ENCODE data around the gene HGD. TPM values are rescaled to one million over a fixed set of nuclear protein-coding genes. Genes with fewer than 3 reads are reported as not detected.

HGD gene
- total and polyA plus RNA-seq, 7 experiments from 2014 or later = 0.44 to 4.9 (median 2.6) TPM; not detected in 2

DNA sequence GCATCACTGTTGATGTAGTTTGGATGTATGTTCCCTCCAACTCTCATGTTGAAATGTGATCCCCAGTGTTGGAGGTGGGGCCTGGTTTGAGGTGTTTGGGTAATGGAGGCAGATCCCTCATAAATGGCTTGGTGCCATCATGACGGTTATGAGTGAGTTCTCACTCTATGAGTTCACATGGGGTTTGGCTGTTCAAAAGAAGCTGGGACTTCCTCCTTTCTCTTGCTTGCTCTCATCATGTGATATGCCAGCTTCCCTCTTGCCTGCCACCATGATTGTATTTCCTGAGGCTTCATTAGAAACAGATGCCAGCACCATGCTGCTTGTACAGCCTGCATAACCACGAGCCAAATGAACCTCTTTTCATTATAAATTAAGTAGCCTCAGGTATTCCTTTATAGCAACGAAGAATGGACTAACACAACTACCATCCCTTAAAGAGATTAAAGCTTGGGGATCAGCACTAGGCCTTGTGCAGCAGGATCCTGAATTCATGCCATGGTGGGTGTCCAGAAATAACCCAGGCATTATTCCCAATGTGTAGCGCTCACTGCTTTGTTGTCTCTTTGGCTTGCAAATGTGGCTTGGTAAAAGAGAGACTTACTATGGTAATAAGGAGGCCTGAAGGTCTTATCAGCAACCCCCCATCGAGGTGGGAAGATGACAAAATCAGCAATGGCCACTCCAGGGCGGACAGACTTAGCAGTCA lies 44.0 kb downstream of the HGD start:
- Mint-ChIP-seq H3K36me3 (peaks cover 0 to 24% (median 5%) of the 10 kb centered on the region in 5 donors), H3K9me3 (peaks cover 0 to 11% (median 3%) of the 10 kb centered on the region in 11 donors), H3K27ac (peak overlapping the region in 1 of 9 donors; percentile 26), H3K4me3 (no peak overlapping the region), H3K4me1 (peaks cover 2 to 26% (median 16%) of the 10 kb centered on the region in 7 donors), H3K27me3 (no peaks in the 10 kb centered on the region)
- ChIA-PET POLR2A (no interaction called here), CTCF (interaction anchor here (0.9 kb wide), 1 partner anchor 79 kb away, joined by 3 read pairs; no protein-coding TSS in a partner anchor)
- DNase-seq (no peak), ATAC-seq (no peak)
- no peaks in the 10 kb centered on the region for H3K4me1 ChIP-seq (ENCODE audit: control insufficient read depth in 2 of 2, insufficient read depth in 2 of 2, low read length in 2 of 2)
- no peaks in the 10 kb centered on the region for H3K36me3 ChIP-seq (ENCODE audit: control insufficient read depth in 2 of 3, insufficient read depth in 3 of 3, low read length in 3 of 3)
- no peaks in the 10 kb centered on the region for H3K27me3 ChIP-seq (ENCODE audit: control insufficient read depth in 2 of 2, insufficient read depth in 2 of 2, low read length in 2 of 2)
- no peak overlapping the region for H3K4me3 ChIP-seq (ENCODE audit: low read length)
- no peak overlapping the region for H3K27ac ChIP-seq (ENCODE audit: low read depth, low read length)
- intact Hi-C loops (cut with micrococcal nuclease) = no loop called here
- no peaks in the 10 kb centered on the region for H3K9me3 ChIP-seq (ENCODE audit: control insufficient read depth in 2 of 3, low read length in 3 of 3)

DNA sequence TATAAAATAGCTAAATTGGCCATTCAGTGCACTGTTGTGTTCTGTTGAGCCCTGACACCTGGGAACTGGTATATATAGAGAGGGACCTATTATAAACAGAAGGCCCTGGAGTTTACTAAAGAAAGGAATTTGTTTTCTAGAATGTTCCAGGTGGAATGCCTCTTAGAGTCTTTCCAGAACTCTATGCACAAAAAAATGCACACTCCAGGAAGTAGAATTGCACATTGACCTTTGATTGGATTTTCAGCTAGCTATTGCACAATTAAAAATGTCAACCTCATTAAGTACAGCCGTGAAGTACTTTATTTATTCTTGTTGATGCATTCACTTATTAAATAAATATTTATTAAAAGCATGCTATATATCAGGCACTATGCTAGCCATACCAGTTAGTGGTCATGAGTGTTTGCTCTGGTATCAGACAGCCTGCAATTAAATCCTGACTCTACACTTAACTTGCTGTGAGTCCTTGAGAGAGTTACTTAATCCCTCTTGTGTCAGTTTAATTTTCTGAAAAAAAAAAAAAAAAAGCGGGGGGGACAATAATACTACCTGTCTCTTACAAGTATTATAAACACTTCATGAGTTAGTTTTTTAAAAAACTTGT lies 45.1 kb downstream of the HGD start:
- peaks cover 0 to 22% (median 5%) of the 10 kb centered on the region in 5 donors for H3K36me3 Mint-ChIP-seq
- no peak overlapping the region for H3K27ac Mint-ChIP-seq
- no peaks in the 10 kb centered on the region for H3K27me3 ChIP-seq (ENCODE audit: control insufficient read depth in 2 of 2, insufficient read depth in 2 of 2, low read length in 2 of 2)
- intact Hi-C loops (cut with micrococcal nuclease) = no loop called here
- no peak overlapping the region for H3K4me3 Mint-ChIP-seq
- peaks cover 0 to 11% (median 3%) of the 10 kb centered on the region in 11 donors for H3K9me3 Mint-ChIP-seq
- H3K4me1 Mint-ChIP-seq = peaks cover 2 to 26% (median 16%) of the 10 kb centered on the region in 7 donors
- ChIA-PET POLR2A (no interaction called here), CTCF (no interaction called here)
- no peaks in the 10 kb centered on the region for H3K4me1 ChIP-seq (ENCODE audit: control insufficient read depth in 2 of 2, insufficient read depth in 2 of 2, low read length in 2 of 2)
- no peak overlapping the region for H3K27ac ChIP-seq (ENCODE audit: low read depth, low read length)
- H3K27me3 Mint-ChIP-seq = no peaks in the 10 kb centered on the region
- ATAC-seq (no peak), DNase-seq (no peak)
- no peak overlapping the region for H3K4me3 ChIP-seq (ENCODE audit: low read length)
- no peaks in the 10 kb centered on the region for H3K9me3 ChIP-seq (ENCODE audit: control insufficient read depth in 2 of 3, low read length in 3 of 3)
- H3K36me3 ChIP-seq (ENCODE audit: control insufficient read depth in 2 of 3, insufficient read depth in 3 of 3, low read length in 3 of 3) = no peaks in the 10 kb centered on the region

DNA sequence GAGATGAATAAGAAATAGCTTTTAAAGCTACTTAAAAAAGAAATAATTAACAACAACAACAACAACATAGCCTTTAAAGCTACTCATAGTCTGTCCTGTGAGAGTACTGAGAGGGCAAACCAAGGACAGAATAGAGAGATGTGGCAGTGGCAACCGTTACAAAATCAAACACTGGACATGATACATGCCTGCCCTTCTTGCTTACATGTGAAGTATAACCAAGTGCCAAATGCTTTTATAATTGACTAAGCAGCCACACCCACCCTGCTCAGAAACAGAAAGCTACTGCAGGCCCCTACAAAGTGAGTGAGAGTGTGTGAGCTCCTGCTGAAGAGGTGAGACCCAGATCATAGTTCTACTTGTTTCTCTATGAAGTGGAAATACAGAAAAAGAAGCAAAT lies 47.5 kb downstream of the HGD start:
- Mint-ChIP-seq H3K36me3 (peaks cover 0 to 22% (median 5%) of the 10 kb centered on the region in 5 donors), H3K27ac (no peak overlapping the region), H3K27me3 (no peaks in the 10 kb centered on the region), H3K9me3 (peaks cover 0 to 17% (median 4%) of the 10 kb centered on the region in 11 donors), H3K4me3 (no peak overlapping the region), H3K4me1 (peaks cover 0 to 9% (median 2%) of the 10 kb centered on the region in 7 donors)
- H3K27me3 ChIP-seq (ENCODE audit: control insufficient read depth in 2 of 2, insufficient read depth in 2 of 2, low read length in 2 of 2) = no peaks in the 10 kb centered on the region
- ChIA-PET CTCF (interaction anchor here (1.3 kb wide), 1 partner anchor 76 kb away, joined by 4 read pairs; no protein-coding TSS in a partner anchor), POLR2A (no interaction called here)
- ATAC-seq (no peak), DNase-seq (no peak)
- H3K4me3 ChIP-seq (ENCODE audit: low read length) = no peak overlapping the region
- H3K9me3 ChIP-seq (ENCODE audit: control insufficient read depth in 2 of 3, low read length in 3 of 3) = no peaks in the 10 kb centered on the region
- intact Hi-C loops (cut with micrococcal nuclease) = no loop called here
- no peaks in the 10 kb centered on the region for H3K36me3 ChIP-seq (ENCODE audit: control insufficient read depth in 2 of 3, insufficient read depth in 3 of 3, low read length in 3 of 3)
- no peak overlapping the region for H3K27ac ChIP-seq (ENCODE audit: low read depth, low read length)
- H3K4me1 ChIP-seq (ENCODE audit: control insufficient read depth in 2 of 2, insufficient read depth in 2 of 2, low read length in 2 of 2) = no peaks in the 10 kb centered on the region

DNA sequence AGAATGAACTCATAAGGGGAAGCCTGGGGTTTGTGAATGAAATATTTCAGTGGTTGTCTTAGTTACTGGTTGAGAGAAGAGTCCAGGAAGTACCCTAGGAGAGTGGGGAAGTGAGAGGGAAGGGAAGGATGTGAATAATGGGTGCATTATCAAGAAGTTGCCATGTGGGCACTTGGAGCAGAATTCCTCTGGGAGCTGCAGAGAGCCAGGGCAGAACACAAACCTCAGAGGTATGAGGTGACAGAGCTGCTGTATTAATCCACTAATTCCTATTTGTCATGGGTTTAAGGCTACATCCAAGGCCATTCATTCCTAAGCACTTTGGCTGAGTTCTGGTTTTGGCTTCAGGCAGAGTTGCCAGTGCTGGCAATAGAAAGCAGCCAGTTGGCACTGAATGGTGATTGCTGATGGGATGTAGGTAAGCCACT lies 56.9 kb downstream of the HGD start:
- Histone ChIP-seq H3K4me3 (ENCODE audit: low read length) (no peak overlapping the region), H3K36me3 (ENCODE audit: control insufficient read depth in 2 of 3, insufficient read depth in 3 of 3, low read length in 3 of 3) (no peaks in the 10 kb centered on the region), H3K27me3 (ENCODE audit: control insufficient read depth in 2 of 2, insufficient read depth in 2 of 2, low read length in 2 of 2) (no peaks in the 10 kb centered on the region), H3K4me1 (ENCODE audit: control insufficient read depth in 2 of 2, insufficient read depth in 2 of 2, low read length in 2 of 2) (no peaks in the 10 kb centered on the region), H3K27ac (ENCODE audit: low read depth, low read length) (no peak overlapping the region), H3K9me3 (ENCODE audit: control insufficient read depth in 2 of 3, low read length in 3 of 3) (peaks cover 0 to 21% (median 6%) of the 10 kb centered on the region in 3 experiments)
- Mint-ChIP-seq H3K27ac (no peak overlapping the region), H3K9me3 (peaks cover 9 to 33% (median 18%) of the 10 kb centered on the region in 11 donors), H3K36me3 (peaks cover 0 to 30% (median 13%) of the 10 kb centered on the region in 5 donors), H3K4me3 (no peak overlapping the region), H3K4me1 (no peaks in the 10 kb centered on the region), H3K27me3 (peaks cover 0 to 13% (median 0%) of the 10 kb centered on the region in 5 donors)
- no peak for ATAC-seq
- ChIA-PET POLR2A (no interaction called here), CTCF (no interaction called here)
- intact Hi-C loops (cut with micrococcal nuclease) = no loop called here
- DNase-seq = no peak

DNA sequence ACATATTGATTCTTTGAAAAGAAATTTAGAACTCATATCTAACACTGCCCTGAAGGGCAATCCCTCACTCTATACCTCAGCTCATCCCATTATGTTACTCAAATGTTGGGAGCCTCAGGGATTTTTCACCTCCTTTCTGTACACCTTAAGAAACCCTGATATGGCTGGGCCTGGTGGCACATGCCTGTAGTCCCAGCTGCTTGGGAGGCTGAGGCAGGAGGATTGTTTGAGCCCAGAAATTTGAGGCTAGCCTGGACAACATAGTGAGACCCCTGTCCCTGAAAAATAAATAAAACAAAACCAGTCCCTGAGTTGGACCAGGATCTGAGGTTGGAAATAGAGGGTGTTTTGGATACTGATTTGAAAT lies 58.3 kb downstream of the HGD start:
- CTCF ChIA-PET = no interaction called here
- Mint-ChIP-seq H3K4me3 (no peak overlapping the region), H3K27ac (no peak overlapping the region), H3K36me3 (peaks cover 0 to 30% (median 12%) of the 10 kb centered on the region in 5 donors), H3K4me1 (no peaks in the 10 kb centered on the region), H3K27me3 (peaks cover 0 to 13% (median 0%) of the 10 kb centered on the region in 5 donors), H3K9me3 (peaks cover 8 to 28% (median 15%) of the 10 kb centered on the region in 11 donors)
- Histone ChIP-seq H3K4me1 (ENCODE audit: control insufficient read depth in 2 of 2, insufficient read depth in 2 of 2, low read length in 2 of 2) (no peaks in the 10 kb centered on the region), H3K4me3 (ENCODE audit: low read length) (no peak overlapping the region), H3K36me3 (ENCODE audit: control insufficient read depth in 2 of 3, insufficient read depth in 3 of 3, low read length in 3 of 3) (no peaks in the 10 kb centered on the region), H3K27me3 (ENCODE audit: control insufficient read depth in 2 of 2, insufficient read depth in 2 of 2, low read length in 2 of 2) (no peaks in the 10 kb centered on the region), H3K9me3 (ENCODE audit: control insufficient read depth in 2 of 3, low read length in 3 of 3) (peaks cover 0 to 21% (median 6%) of the 10 kb centered on the region in 3 experiments), H3K27ac (ENCODE audit: low read depth, low read length) (no peak overlapping the region)
- POLR2A ChIA-PET = no interaction called here
- intact Hi-C loops (cut with micrococcal nuclease) = loop anchor here in 1 of 2 donors (1.0 kb wide), 1 partner anchor 172 kb away; no protein-coding TSS in a partner anchor
- no peak for DNase-seq
- no peak for ATAC-seq

DNA sequence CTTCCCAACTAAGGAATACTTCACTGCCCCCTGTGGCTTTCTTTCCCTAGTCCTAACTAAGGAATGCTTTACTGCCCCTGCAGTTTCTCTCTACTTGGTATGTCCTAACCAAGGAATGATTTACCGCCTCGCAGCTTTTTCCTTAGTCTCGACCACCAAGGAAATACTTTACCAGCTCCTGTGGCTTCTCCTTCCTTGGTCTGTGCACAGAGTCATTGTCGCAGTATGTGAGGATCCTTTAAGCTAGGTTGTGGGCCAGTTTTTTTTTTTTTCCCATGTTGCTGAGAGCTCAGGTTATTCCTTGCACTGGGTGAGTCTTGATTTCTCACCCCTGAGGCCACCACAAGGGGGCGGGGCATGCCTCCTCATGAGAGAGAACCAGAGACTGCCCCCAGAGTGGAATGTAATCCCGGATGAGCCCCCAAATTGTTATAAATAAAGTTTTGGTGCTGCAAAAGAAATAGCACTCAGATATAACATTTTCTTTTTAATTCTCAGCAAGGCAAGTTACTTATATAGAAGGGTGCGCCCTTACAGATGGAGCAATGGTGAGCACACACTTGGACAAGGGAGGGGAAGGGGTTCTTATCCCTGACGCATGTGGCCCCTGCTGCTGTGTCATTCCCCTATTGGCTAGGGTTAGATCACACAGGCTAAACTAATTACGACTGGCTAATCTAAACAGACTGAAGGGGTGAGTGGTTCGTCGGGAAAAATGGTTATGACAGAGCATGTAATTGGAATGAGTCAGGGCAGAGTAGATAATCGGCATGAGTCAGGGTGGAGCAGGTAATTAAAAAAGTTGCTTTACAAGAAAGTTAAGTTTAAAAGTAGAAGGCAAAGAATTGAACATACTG lies 58.9 kb downstream of the HGD start:
- Mint-ChIP-seq H3K36me3 (peaks cover 0 to 25% (median 6%) of the 10 kb centered on the region in 5 donors), H3K27ac (no peak overlapping the region), H3K4me1 (no peaks in the 10 kb centered on the region), H3K27me3 (peaks cover 0 to 13% (median 0%) of the 10 kb centered on the region in 5 donors), H3K9me3 (peaks cover 8 to 28% (median 15%) of the 10 kb centered on the region in 11 donors), H3K4me3 (peak overlapping the region in 1 of 10 donors; percentile 61)
- ATAC-seq = no peak
- no peaks in the 10 kb centered on the region for H3K36me3 ChIP-seq (ENCODE audit: control insufficient read depth in 2 of 3, insufficient read depth in 3 of 3, low read length in 3 of 3)
- no peak for DNase-seq
- H3K9me3 ChIP-seq (ENCODE audit: control insufficient read depth in 2 of 3, low read length in 3 of 3) = peaks cover 0 to 21% (median 6%) of the 10 kb centered on the region in 3 experiments
- H3K4me1 ChIP-seq (ENCODE audit: control insufficient read depth in 2 of 2, insufficient read depth in 2 of 2, low read length in 2 of 2) = no peaks in the 10 kb centered on the region
- CTCF ChIA-PET = interaction anchor here (0.6 kb wide), 1 partner anchor 62 kb away, joined by 4 read pairs; no protein-coding TSS in a partner anchor
- POLR2A ChIA-PET = no interaction called here
- no peak overlapping the region for H3K27ac ChIP-seq (ENCODE audit: low read depth, low read length)
- H3K27me3 ChIP-seq (ENCODE audit: control insufficient read depth in 2 of 2, insufficient read depth in 2 of 2, low read length in 2 of 2) = no peaks in the 10 kb centered on the region
- H3K4me3 ChIP-seq (ENCODE audit: low read length) = no peak overlapping the region
- intact Hi-C loops (cut with micrococcal nuclease) = loop anchor here in 1 of 2 donors (1.0 kb wide), 1 partner anchor 172 kb away; no protein-coding TSS in a partner anchor
